ENCODE results near the gene CYP2A6.

Gene CYP2A6

DNA sequence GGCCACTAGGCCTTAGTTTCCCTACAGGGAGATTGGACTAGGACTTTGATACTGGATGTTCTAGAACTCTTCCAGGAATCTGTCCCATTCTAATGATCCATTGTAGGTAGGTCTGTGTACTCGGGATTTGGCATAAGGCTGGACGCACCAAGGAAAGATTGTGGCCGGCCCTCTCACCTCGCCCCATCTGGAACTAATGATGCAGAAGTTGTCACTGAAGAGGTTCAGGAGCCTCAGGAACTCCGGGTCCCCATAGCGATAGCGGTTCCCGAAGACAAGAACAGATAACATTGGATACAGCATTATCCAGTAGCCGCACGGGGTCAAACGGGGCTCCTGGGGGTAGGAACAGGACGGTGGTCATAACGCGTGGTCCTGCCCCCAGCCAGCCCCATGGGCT lies 40.1 kb downstream of the CYP2A6 start:
- TF ChIP-seq, protein P1, sequence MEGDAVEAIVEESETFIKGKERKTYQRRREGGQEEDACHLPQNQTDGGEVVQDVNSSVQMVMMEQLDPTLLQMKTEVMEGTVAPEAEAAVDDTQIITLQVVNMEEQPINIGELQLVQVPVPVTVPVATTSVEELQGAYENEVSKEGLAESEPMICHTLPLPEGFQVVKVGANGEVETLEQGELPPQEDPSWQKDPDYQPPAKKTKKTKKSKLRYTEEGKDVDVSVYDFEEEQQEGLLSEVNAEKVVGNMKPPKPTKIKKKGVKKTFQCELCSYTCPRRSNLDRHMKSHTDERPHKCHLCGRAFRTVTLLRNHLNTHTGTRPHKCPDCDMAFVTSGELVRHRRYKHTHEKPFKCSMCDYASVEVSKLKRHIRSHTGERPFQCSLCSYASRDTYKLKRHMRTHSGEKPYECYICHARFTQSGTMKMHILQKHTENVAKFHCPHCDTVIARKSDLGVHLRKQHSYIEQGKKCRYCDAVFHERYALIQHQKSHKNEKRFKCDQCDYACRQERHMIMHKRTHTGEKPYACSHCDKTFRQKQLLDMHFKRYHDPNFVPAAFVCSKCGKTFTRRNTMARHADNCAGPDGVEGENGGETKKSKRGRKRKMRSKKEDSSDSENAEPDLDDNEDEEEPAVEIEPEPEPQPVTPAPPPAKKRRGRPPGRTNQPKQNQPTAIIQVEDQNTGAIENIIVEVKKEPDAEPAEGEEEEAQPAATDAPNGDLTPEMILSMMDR (IDR thresholded peaks at IDR 0.05; ENCODE audit: low read depth, low read length): no peak
- no peak overlapping the region; the same call in 1 of the 2 replicates for H3K4me3 ChIP-seq (ENCODE audit: low read depth, low read length)

DNA sequence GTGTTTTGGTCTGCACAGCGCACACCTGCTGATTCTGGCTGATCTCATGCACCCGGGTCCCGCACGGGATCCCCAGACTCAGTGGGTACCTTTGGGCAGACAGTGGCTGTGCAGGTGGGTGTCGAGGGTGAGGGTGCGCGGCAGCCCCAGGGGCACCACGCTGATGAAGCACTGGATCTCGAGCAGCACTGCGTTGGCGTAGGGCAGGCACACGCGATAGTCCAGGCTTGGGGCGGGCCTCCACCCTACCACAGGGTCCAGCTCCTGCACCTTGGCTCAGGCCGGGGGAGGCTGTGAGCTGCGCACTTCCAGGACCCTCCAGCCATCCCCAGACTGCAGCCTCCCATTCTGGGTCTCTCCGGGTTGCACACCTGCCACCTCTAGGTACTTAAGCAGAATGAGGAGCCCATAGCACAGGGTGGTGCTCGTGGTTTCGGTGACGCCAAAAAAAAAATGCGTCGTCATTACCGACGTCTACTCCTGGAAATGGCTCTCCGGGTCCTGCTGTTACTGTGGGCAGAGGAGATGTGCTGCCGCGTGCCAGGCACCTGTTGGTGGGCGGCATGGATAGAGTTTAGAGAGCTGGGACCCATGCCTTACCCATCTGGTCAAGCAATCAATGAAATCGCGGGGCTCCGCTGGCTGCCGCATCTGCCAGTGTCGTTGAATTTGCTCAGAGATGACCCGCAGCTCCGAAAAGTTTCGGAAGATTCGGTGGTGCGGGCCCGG lies 40.7 kb downstream of the CYP2A6 start:
- H3K4me3 ChIP-seq (ENCODE audit: low read depth, low read length): no peak overlapping the region
- TF ChIP-seq, protein P1 (IDR thresholded peaks at IDR 0.05; ENCODE audit: low read depth, low read length): no peak

DNA sequence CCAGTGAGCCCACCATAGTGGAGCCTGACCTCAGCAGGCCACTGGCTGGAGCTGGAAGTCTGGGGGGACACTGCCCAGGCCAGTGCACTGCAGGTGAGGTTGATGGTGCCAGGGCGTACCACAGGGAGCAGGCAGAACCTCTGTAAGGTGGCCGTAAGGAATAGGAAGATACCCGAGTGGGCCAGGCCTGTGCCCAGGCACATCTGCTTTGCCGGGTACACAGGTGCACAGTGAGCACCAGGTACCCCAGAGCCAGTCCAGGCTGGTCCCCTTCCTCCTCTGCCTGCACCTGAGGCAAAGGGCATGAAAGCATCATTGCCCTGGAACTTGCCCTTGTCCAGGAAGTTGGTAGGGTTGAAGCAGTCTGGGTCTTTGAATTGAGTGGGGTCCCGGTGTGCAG lies 41.8 kb downstream of the CYP2A6 start:
- no peak overlapping the region for H3K4me3 ChIP-seq (ENCODE audit: low read depth, low read length)
- TF ChIP-seq, protein P1 (IDR thresholded peaks at IDR 0.05; ENCODE audit: low read depth, low read length): no peak

DNA sequence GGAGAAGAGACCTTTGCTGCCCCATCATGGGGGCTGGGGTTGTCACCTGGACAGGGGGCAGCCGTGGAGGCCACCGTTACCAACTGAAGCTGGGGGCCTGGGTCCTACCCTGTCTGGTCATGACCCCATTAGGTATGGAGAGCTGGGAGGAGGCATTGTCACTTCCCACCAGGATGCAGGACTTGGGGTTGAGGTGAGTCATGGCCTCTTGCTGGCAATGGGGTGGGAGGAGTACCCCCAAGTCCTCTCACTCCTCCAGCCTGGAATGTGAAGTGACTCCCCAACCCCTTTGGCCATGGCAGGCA lies 42.3 kb downstream of the CYP2A6 start:
- TF ChIP-seq, protein P1 (IDR thresholded peaks at IDR 0.05; ENCODE audit: low read depth, low read length): no peak
- no peak overlapping the region for H3K4me3 ChIP-seq (ENCODE audit: low read depth, low read length)

DNA sequence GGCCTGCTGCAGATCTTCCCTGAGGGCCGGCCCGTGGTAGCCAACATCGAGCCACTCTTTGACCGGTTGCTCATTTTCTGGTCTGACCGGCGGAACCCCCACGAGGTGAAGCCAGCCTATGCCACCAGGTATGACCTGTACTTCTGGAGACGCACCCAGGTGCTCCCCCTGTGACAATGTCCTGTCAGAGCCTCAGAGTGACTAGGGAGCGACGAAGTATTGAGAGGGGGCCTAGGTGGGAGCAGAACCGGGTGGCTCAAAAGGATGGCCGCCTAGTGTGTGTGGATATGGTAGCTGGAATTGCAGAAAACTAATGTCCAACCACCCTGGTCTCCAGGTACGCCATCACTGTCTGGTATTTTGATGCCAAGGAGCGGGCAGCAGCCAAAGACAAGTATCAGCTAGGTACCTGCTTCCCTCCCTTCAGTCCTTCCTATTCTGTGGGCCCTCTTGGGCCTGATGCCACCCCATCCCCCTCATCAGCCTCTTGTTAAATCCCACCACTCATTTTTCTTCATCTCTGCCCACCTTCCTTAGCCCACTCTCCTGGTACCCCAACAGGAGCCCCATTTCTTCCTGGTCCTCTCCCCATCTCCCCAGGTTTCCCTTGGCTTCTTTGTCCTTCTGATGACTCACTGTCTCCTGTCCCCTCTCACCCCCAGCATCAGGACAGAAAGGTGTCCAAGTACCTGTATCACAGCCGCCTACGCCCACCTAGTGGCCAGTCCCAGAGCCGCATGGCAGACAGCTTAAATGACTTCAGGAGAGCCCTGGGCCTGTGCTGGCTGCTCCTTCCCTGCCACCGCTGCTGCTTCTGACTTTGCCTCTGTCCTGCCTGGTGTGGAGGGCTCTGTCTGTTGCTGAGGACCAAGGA lies 42.9 kb downstream of the CYP2A6 start:
- no peak overlapping the region for H3K4me3 ChIP-seq (ENCODE audit: low read depth, low read length)
- TF ChIP-seq, protein P1 (IDR thresholded peaks at IDR 0.05; ENCODE audit: low read depth, low read length): no peak

DNA sequence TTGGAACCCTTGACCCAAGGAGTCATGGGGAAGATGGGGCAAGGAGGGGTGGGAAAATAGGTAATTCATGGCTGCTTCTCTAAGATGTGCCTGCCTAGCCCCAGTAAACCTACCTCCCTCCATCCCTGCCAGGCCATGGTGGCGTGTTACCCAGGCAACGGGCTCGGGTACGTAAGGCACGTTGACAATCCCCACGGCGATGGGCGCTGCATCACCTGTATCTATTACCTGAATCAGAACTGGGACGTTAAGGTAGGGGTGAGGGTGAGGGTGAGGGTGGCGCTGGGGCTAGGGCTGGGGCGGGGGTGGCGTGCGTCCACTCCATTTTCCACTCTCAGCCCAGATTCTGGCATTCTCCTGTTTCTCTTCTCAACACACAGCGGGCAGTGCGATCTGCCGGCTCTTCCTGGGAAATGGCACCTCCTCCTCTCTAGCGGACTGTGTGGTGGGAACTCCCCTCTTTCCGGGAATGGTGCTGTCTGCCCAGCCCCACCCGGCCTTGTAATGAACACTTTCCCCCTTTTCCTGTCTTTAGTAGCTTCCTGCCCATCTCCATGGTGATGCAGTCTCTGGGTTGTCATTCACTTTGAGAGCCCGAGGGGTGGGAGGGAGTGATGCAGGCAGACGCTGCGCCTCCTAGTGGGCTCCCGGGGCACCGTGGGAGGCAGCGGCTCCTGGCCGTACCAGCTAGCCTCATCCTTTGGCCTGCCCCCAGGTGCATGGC lies 43.7 kb downstream of the CYP2A6 start:
- TF ChIP-seq, protein P1 (IDR thresholded peaks at IDR 0.05; ENCODE audit: low read depth, low read length): peak; percentile 92
- no peak overlapping the region for H3K4me3 ChIP-seq (ENCODE audit: low read depth, low read length)
